Measurements from ENCODE around the gene CCSAP.

CCSAP gene

GRCh38 chr1:229285440-229285839, 57.4 kb downstream of the CCSAP start:
- DNase-seq = no peak

GRCh38 chr1:229284887-229285286, 58.0 kb downstream of the CCSAP start:
- no peak for DNase-seq

- no peak for DNase-seq
Observed at GRCh38 chr1:229283183-229283611, 59.6 kb downstream of the CCSAP start.

GRCh38 chr1:229282295-229282823, 60.5 kb downstream of the CCSAP start:
- DNase-seq = no peak

DNA sequence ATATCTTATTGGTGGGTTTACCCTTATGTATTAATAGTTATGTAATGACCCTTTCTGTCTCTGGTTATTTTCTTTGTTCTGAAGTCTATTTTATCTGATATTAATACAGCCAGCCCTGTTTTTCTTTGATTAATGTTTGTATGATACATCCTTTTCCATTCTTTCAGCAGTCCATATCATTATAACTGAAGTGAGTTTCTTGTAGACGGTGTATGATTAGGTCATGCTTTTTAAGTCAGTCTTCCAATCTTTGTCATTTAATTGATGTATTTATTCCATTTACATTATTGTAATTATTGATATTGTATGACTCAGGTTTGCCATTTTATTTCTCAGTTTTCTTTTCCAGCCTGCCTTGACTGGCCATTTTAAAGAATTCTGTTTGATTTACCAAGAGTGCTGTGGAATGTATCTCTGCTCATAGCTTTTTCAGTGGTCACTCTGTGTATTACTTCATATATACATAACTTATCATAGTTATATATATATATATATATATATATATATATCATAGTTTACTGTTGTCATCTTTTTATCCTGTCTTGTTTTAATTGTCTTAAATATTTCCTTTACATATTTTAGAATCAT, 61.4 kb downstream of the CCSAP start:
- no peak for DNase-seq

GRCh38 chr1:229280921-229281320, 61.9 kb downstream of the CCSAP start:
- no peak for DNase-seq

DNA sequence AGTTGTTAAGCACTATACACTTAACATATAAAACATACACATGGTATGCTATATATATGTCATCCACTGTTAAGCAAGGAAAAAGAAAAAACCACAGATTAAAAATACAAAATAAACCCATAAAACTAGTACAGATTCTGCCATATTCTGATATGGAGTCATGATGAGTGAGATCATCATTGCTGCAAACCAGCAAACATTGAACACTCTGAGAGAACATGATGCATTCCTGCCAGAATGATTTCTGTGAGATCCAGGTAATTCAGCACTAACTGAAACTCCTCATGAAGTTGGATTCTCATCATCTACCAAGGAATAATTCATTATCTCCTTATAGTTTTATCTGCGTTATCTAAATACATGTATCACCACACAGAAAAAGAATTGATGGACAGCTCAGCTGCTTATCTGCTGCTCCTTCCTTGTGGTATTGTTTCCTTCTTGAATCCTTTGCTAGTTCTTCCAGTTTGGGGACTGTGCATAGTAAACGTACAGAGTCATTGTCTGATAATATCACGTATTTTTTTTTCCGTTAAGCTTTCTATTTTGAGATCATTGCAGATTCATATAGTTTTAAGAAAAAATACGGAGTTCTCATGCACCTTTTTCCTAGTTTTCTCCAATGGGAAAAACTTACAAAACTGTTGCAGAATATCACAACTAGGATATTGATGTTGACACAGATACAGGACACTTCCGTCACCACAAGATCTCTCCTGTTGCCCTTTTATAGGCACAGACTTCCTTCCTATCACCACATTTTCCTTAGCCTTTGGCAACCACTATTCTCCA, 62.6 kb downstream of the CCSAP start:
- DNase-seq = no peak

- DNase-seq = no peak
Observed at GRCh38 chr1:229279242-229279641, 63.6 kb downstream of the CCSAP start.

GRCh38 chr1:229278120-229278741, 64.6 kb downstream of the CCSAP start:
- DNase-seq = no peak

DNA sequence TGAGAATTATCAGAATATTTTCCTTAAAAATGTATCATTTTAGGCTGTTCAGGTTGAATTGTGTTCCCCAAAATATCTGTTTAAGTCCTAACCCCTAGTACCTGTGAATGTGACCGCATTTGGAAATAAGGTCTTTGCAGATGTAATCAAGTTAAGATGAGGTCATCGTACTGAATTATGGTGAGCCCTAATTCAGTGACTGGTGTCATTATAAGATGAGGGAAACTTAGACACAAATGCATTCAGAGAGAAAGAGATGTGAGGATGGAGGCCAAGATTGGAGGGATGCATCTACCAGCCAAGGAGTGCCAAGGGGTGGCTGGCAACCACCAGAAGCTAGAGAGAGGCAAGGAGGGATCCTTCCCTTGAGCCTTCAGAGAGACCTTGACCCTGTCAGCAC, 67.8 kb downstream of the CCSAP start:
- no peak for DNase-seq

GRCh38 chr1:229273507-229274232, 69.2 kb downstream of the CCSAP start:
- DNase-seq = no peak

- no peak for DNase-seq
Observed at GRCh38 chr1:229272164-229273158, 70.4 kb downstream of the CCSAP start.

GRCh38 chr1:229271448-229272159, 71.2 kb downstream of the CCSAP start:
- no peak for DNase-seq
